HepG2 (cell line): ENCODE results near the gene CDX1.
A peak's percentile ranks its signal among the peaks of the same experiment; 100 is the strongest.

ENCODE experiments used
- AHR ChIP-seq: IDR thresholded peaks from 2 replicates; pipeline ENCODE4 v1.6.1; 2018; ENCODE audit warnings: missing genetic modification reagents, missing compliant biosample characterization
- BHLHE40 ChIP-seq: IDR thresholded peaks from 2 replicates; pipeline ENCODE4 v1.6.1; 2011; ENCODE audit warnings: low read length, improper control_type of control experiment
- CREB1 ChIP-seq, 2 experiments: fragments of 450-650 bp in 1 of 2; IDR thresholded peaks; 2 replicates each; pipeline ENCODE4 v1.6.1; 2016 to 2017; ENCODE audit warnings: control low read depth in 1 of 2, mild to moderate bottlenecking in 1 of 2, missing compliant biosample characterization in 1 of 2, missing genetic modification characterization in 1 of 2
- FOXO4 ChIP-seq: sonication (generic); formaldehyde crosslinking; conservative IDR thresholded peaks from 2 replicates; pipeline ENCODE4 v1.8.1; 2023; ENCODE audit warnings: missing genetic modification reagents
- PHF8 ChIP-seq: sonication (generic); formaldehyde crosslinking; IDR thresholded peaks from 2 replicates; pipeline ENCODE4 v1.5.0; 2020; ENCODE audit warnings: missing genetic modification reagents
- POLR2A ChIP-seq, 2 experiments: IDR thresholded peaks; 2 replicates each; pipeline ENCODE4 v1.6.1; 2011; ENCODE audit warnings: low read depth in 2 of 2, low read length in 2 of 2, mild to moderate bottlenecking in 1 of 2, moderate library complexity in 1 of 2; ENCODE audit not compliant: insufficient read depth in 1 of 2
- SP5 ChIP-seq: IDR thresholded peaks from 2 replicates; pipeline ENCODE4 v1.6.1; 2016; ENCODE audit warnings: low read depth, borderline replicate concordance
- TCF7L2 ChIP-seq: IDR thresholded peaks from 2 replicates; pipeline ENCODE4 v1.6.1; 2011; ENCODE audit warnings: mild to moderate bottlenecking, low read depth, low read length, moderate library complexity
- ZNF207 ChIP-seq: fragments of 450-650 bp; IDR thresholded peaks from 2 replicates; pipeline ENCODE4 v1.6.1; 2016; ENCODE audit warnings: antibody characterized with exemption, borderline replicate concordance
- TF ChIP-seq, protein P1 (sequence below): sonication (generic); formaldehyde crosslinking; IDR thresholded peaks from 2 replicates; pipeline ENCODE4 v1.5.0; 2020; ENCODE audit warnings: mild to moderate bottlenecking, missing genetic modification reagents, moderate library complexity

- TF ChIP-seq ZNF207 (no peak), CREB1 (IDR thresholded peaks at IDR 0.05) (no peak), CREB1 (CRISPR knock-in tag; IDR thresholded peaks at IDR 0.05) (no peak), TCF7L2 (no peak), AHR (CRISPR knock-in tag) (no peak), BHLHE40 (no peak), FOXO4 (CRISPR knock-in tag) (no peak), SP5 (CRISPR knock-in tag) (no peak), PHF8 (CRISPR knock-in tag) (no peak), POLR2A (IDR thresholded peaks at IDR 0.05; ENCODE audit: insufficient read depth in 1 of 2, low read depth in 2 of 2, low read length in 2 of 2) (no peak)
- TF ChIP-seq, protein P1, sequence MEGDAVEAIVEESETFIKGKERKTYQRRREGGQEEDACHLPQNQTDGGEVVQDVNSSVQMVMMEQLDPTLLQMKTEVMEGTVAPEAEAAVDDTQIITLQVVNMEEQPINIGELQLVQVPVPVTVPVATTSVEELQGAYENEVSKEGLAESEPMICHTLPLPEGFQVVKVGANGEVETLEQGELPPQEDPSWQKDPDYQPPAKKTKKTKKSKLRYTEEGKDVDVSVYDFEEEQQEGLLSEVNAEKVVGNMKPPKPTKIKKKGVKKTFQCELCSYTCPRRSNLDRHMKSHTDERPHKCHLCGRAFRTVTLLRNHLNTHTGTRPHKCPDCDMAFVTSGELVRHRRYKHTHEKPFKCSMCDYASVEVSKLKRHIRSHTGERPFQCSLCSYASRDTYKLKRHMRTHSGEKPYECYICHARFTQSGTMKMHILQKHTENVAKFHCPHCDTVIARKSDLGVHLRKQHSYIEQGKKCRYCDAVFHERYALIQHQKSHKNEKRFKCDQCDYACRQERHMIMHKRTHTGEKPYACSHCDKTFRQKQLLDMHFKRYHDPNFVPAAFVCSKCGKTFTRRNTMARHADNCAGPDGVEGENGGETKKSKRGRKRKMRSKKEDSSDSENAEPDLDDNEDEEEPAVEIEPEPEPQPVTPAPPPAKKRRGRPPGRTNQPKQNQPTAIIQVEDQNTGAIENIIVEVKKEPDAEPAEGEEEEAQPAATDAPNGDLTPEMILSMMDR (CRISPR knock-in tag) = 0 out of 2 replicates have a peak, but pooled peaks have one; percentile 6
Observed at GRCh38 chr5:150211156-150212030, 44.8 kb downstream of the CDX1 start.
